ENCODE data around the gene COMT. TPM values are rescaled to one million over a fixed set of nuclear protein-coding genes. Genes with fewer than 3 reads are reported as not detected.

COMT gene
- total and polyA plus RNA-seq, 2 experiments from 2014 or later = 29.6 to 29.8 TPM

DNA sequence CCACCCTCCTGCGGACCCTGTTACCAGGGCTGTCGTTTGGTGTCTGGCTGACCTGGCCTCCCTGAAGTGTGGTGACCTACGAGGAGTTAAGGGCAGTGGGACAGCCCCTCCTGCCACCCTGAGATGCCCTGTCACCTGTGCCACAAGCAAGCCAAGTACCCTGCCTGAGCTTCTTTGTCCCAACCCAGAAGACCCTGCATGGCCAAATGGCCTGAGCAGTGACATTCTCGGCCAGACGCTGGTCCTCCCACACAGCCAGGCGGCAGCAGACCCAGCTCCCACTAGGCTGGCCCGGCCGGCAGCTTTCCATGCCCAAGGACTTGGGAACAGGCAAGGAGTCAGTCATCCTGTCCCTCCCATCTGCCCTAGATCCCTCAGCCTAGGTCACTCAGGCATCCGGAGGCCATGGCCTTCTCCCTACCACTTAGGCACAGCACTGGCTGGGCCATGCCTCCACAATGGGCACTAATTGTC lies 67.5 kb downstream of the COMT start:
- DNase-seq (ENCODE audit: low spot score) = no peak
- no peak overlapping the region for H3K4me3 Mint-ChIP-seq
- H3K4me2 ChIP-seq = no peak overlapping the region

DNA sequence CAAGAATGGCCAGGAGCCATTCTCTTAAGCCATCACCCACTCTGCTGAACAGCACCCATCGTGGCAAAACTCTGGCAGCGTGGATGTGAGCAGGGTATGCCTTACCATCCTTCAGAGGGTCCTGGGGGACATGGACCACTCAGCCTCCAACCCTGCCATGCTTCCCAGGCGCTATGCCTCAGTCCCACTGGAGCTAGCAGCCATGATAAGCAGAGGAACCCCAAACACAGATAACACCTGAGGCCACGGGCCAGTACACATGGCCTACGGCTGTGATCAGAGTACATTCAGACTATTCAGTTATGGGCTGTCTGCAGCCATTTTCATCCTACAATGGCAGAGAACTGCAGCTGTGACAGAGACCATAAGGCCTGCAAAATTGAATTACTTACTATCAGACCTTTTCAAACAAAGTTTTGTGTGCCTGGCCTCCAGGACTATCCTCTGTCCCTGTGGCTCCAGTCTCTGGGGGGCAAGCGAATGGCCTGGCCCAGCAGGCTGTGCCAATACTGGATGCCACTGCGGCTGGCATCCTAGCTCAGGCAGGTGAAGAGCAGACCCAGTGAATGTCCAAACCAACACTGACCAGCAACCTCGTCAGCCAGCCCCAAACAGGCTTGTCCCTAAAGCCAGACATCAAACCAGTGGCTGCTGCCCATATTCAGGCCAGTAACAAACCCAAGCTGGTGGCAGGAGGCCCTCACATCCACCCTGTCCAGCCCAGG lies 68.2 kb downstream of the COMT start:
- ATAC-seq (no peak), DNase-seq (ENCODE audit: low spot score) (no peak)
- Mint-ChIP-seq H3K36me3 (ENCODE audit: low read depth) (peaks cover 7% of the 10 kb centered on the region), H3K9me3 (peaks cover under 1% of the 10 kb centered on the region; the same call in 1 of the 3 replicates), H3K27me3 (ENCODE audit: insufficient read depth, low read depth, poor library complexity) (peaks cover 4% of the 10 kb centered on the region), H3K4me3 (no peak overlapping the region), H3K4me1 (peaks cover 7% of the 10 kb centered on the region; the same call in 2 of the 3 replicates), H3K27ac (no peak overlapping the region)
- H3F3A ChIP-seq (replicated peaks; ENCODE audit: low read depth) = no peaks in the 10 kb centered on the region; the same call in 1 of the 2 replicates
- H3K4me1 ChIP-seq (ENCODE audit: insufficient read depth) = no peaks in the 10 kb centered on the region
- H3K27me3 ChIP-seq (ENCODE audit: insufficient read depth) = no peaks in the 10 kb centered on the region
- no peaks in the 10 kb centered on the region for H3K36me3 ChIP-seq (ENCODE audit: insufficient read depth)
- no peak overlapping the region for H3K27ac ChIP-seq (ENCODE audit: low read depth)
- no peak overlapping the region for H3K4me2 ChIP-seq
- no peaks in the 10 kb centered on the region for H3K79me2 ChIP-seq (replicated peaks; ENCODE audit: insufficient read depth)
- H3K9me2 ChIP-seq (ENCODE audit: insufficient read depth) = no peaks in the 10 kb centered on the region
- H2AFZ ChIP-seq = no peak overlapping the region
- H4K20me1 ChIP-seq (replicated peaks; ENCODE audit: insufficient read depth) = no peaks in the 10 kb centered on the region
- no peak overlapping the region for H3K4me3 ChIP-seq
- TF ChIP-seq STAT1 (IDR thresholded peaks at IDR 0.05; ENCODE audit: unreplicated experiment) = no peak
- no peak for TF ChIP-seq CREB1 (CRISPR knock-in tag; IDR thresholded peaks at IDR 0.05; ENCODE audit: low read depth)
- TF ChIP-seq EZH2 (IDR thresholded peaks at IDR 0.05; ENCODE audit: low read depth, unreplicated experiment) = no peak
- no peak for TF ChIP-seq ZNF114 (CRISPR knock-in tag; IDR thresholded peaks at IDR 0.05)
- TF ChIP-seq, protein P1, sequence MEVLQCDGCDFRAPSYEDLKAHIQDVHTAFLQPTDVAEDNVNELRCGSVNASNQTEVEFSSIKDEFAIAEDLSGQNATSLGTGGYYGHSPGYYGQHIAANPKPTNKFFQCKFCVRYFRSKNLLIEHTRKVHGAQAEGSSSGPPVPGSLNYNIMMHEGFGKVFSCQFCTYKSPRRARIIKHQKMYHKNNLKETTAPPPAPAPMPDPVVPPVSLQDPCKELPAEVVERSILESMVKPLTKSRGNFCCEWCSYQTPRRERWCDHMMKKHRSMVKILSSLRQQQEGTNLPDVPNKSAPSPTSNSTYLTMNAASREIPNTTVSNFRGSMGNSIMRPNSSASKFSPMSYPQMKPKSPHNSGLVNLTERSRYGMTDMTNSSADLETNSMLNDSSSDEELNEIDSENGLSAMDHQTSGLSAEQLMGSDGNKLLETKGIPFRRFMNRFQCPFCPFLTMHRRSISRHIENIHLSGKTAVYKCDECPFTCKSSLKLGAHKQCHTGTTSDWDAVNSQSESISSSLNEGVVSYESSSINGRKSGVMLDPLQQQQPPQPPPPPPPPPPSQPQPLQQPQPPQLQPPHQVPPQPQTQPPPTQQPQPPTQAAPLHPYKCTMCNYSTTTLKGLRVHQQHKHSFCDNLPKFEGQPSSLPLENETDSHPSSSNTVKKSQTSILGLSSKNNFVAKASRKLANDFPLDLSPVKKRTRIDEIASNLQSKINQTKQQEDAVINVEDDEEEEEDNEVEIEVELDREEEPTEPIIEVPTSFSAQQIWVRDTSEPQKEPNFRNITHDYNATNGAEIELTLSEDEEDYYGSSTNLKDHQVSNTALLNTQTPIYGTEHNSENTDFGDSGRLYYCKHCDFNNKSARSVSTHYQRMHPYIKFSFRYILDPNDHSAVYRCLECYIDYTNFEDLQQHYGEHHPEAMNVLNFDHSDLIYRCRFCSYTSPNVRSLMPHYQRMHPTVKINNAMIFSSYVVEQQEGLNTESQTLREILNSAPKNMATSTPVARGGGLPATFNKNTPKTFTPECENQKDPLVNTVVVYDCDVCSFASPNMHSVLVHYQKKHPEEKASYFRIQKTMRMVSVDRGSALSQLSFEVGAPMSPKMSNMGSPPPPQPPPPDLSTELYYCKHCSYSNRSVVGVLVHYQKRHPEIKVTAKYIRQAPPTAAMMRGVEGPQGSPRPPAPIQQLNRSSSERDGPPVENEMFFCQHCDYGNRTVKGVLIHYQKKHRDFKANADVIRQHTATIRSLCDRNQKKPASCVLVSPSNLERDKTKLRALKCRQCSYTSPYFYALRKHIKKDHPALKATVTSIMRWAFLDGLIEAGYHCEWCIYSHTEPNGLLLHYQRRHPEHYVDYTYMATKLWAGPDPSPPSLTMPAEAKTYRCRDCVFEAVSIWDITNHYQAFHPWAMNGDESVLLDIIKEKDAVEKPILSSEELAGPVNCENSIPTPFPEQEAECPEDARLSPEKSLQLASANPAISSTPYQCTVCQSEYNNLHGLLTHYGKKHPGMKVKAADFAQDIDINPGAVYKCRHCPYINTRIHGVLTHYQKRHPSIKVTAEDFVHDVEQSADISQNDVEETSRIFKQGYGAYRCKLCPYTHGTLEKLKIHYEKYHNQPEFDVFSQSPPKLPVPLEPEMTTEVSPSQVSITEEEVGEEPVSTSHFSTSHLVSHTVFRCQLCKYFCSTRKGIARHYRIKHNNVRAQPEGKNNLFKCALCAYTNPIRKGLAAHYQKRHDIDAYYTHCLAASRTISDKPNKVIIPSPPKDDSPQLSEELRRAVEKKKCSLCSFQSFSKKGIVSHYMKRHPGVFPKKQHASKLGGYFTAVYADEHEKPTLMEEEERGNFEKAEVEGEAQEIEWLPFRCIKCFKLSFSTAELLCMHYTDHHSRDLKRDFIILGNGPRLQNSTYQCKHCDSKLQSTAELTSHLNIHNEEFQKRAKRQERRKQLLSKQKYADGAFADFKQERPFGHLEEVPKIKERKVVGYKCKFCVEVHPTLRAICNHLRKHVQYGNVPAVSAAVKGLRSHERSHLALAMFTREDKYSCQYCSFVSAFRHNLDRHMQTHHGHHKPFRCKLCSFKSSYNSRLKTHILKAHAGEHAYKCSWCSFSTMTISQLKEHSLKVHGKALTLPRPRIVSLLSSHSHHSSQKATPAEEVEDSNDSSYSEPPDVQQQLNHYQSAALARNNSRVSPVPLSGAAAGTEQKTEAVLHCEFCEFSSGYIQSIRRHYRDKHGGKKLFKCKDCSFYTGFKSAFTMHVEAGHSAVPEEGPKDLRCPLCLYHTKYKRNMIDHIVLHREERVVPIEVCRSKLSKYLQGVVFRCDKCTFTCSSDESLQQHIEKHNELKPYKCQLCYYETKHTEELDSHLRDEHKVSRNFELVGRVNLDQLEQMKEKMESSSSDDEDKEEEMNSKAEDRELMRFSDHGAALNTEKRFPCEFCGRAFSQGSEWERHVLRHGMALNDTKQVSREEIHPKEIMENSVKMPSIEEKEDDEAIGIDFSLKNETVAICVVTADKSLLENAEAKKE (CRISPR knock-in tag; IDR thresholded peaks at IDR 0.05) = no peak
- no peak for TF ChIP-seq CTCF (conservative IDR thresholded peaks at IDR 0.05; ENCODE audit: low read depth in 2 of 2)
- TF ChIP-seq EZH2phosphoT487 (IDR thresholded peaks at IDR 0.05; ENCODE audit: unreplicated experiment) = no peak
- TF ChIP-seq ZNF331 (CRISPR knock-in tag; IDR thresholded peaks at IDR 0.05; ENCODE audit: low read depth) = no peak
- no peak for TF ChIP-seq NANOG (IDR thresholded peaks at IDR 0.05; ENCODE audit: borderline replicate concordance)
- no peak for TF ChIP-seq POLR2AphosphoS5 (IDR thresholded peaks at IDR 0.05; ENCODE audit: low read depth)
- TF ChIP-seq JUNB (IDR thresholded peaks at IDR 0.05; ENCODE audit: unreplicated experiment) = no peak

More for the DNA sequence above, 67.5 kb downstream of the COMT start:
- no peaks in the 10 kb centered on the region for H3K27me3 ChIP-seq (ENCODE audit: insufficient read depth)
- no peaks in the 10 kb centered on the region; the same call in 1 of the 2 replicates for H3F3A ChIP-seq (replicated peaks; ENCODE audit: low read depth)
- H3K4me1 Mint-ChIP-seq = peaks cover 7% of the 10 kb centered on the region; the same call in 1 of the 3 replicates
- ATAC-seq = no peak
- H3K79me2 ChIP-seq (replicated peaks; ENCODE audit: insufficient read depth) = no peaks in the 10 kb centered on the region
- H3K36me3 ChIP-seq (ENCODE audit: insufficient read depth) = peaks cover 5% of the 10 kb centered on the region
- H3K27ac ChIP-seq (ENCODE audit: low read depth) = no peak overlapping the region
- no peak overlapping the region for H3K4me3 ChIP-seq
- H3K27ac Mint-ChIP-seq = no peak overlapping the region
- no peaks in the 10 kb centered on the region for H3K9me2 ChIP-seq (ENCODE audit: insufficient read depth)
- TF ChIP-seq, protein P2, sequence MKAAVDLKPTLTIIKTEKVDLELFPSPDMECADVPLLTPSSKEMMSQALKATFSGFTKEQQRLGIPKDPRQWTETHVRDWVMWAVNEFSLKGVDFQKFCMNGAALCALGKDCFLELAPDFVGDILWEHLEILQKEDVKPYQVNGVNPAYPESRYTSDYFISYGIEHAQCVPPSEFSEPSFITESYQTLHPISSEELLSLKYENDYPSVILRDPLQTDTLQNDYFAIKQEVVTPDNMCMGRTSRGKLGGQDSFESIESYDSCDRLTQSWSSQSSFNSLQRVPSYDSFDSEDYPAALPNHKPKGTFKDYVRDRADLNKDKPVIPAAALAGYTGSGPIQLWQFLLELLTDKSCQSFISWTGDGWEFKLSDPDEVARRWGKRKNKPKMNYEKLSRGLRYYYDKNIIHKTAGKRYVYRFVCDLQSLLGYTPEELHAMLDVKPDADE (IDR thresholded peaks at IDR 0.05) = no peak
- TF ChIP-seq POLR2AphosphoS5 (IDR thresholded peaks at IDR 0.05; ENCODE audit: low read depth) = no peak
- H4K20me1 ChIP-seq (replicated peaks; ENCODE audit: insufficient read depth) = no peaks in the 10 kb centered on the region
- peaks cover 14% of the 10 kb centered on the region for H3K36me3 Mint-ChIP-seq (ENCODE audit: low read depth)
- no peaks in the 10 kb centered on the region for H3K4me1 ChIP-seq (ENCODE audit: insufficient read depth)
- peaks cover 2% of the 10 kb centered on the region for H3K27me3 Mint-ChIP-seq (ENCODE audit: insufficient read depth, low read depth, poor library complexity)
- no peak overlapping the region for H2AFZ ChIP-seq
- H3K9me3 Mint-ChIP-seq = peaks cover 7% of the 10 kb centered on the region

Measured in GM23338 (cell line).